B cell (primary cell): ENCODE measurements around the gene SCARB1. TPM values are rescaled to one million over a fixed set of nuclear protein-coding genes. Genes with fewer than 3 reads are reported as not detected.

Experiments used
- ATAC-seq: fragments of 200-7000 bp; cut with Tn5 transposase; one replicate; pipeline ENCODE4 v1.10.0; 2021; ENCODE audit warnings: low read depth, mild to moderate bottlenecking, moderate number of reproducible peaks, moderate library complexity
- CTCF ChIA-PET: fragments of 350-600 bp; sonication (Branson Sonifier 250); formaldehyde crosslinking; loops from one replicate; lab custom pipeline; 2021; ENCODE audit warnings: antibody characterized with exemption, inconsistent platforms; lab: Charles Lee
- POLR2A ChIA-PET: fragments of 350-600 bp; sonication (Branson Sonifier 250); formaldehyde crosslinking; loops from one replicate; lab custom pipeline; 2021; ENCODE audit warnings: antibody characterized with exemption; lab: Charles Lee
- DNase-seq: peaks from one replicate; pipeline ENCODE4 v3.0.0; 2013
- H2AFZ ChIP-seq: 2 replicates; pipeline ENCODE4 v1.6.1; 2012; ENCODE audit warnings: mild to moderate bottlenecking, low read depth, low read length; ENCODE audit not compliant: insufficient read depth, poor library complexity, severe bottlenecking
- H3K27ac ChIP-seq, 2 donors: 1 replicate in 1 of 2; 2 replicates in 1 of 2; pipeline ENCODE4 v1.5.1; 2012 to 2013; ENCODE audit warnings: low read length in 2 of 2, mild to moderate bottlenecking in 2 of 2, moderate library complexity in 1 of 2
- H3K27me3 ChIP-seq, 4 experiments: fragments of 200-600 bp in 1 of 4; sonication (generic) in 1 of 4; replicated peaks in 1 of 4; 1 replicate in 2 of 4; 2 replicates in 2 of 4; pipeline versions ENCODE4 v1.6.1 to v1.7.0; 2013 to 2016; ENCODE audit warnings: low read length in 3 of 4, mild to moderate bottlenecking in 2 of 4, mixed read lengths in 1 of 4, moderate library complexity in 1 of 4; ENCODE audit not compliant: insufficient read depth in 4 of 4, control insufficient read depth in 3 of 4; ENCODE audit errors: control extremely low read depth in 1 of 4
- H3K36me3 ChIP-seq, 2 experiments: replicated peaks in 1 of 2; 1 replicate in 1 of 2; 2 replicates in 1 of 2; pipeline versions ENCODE4 v1.6.1 to v1.7.1; 2013; ENCODE audit warnings: low read length in 1 of 2; ENCODE audit not compliant: insufficient read depth in 2 of 2, control insufficient read depth in 1 of 2; ENCODE audit errors: control extremely low read depth in 1 of 2, extremely low read depth in 1 of 2
- H3K4me1 ChIP-seq, 2 donors: fragments of 200-600 bp in 1 of 2; sonication (generic) in 1 of 2; 1 replicate in 1 of 2; 2 replicates in 1 of 2; pipeline versions ENCODE4 v1.5.1 to v1.6.1; 2013 to 2017; ENCODE audit warnings: low read length in 2 of 2; ENCODE audit not compliant: control insufficient read depth in 2 of 2, insufficient read depth in 2 of 2
- H3K4me2 ChIP-seq: replicated peaks from 2 replicates; pipeline ENCODE3; 2012; ENCODE audit warnings: mild to moderate bottlenecking, low read depth, low read length; ENCODE audit not compliant: poor library complexity, severe bottlenecking
- H3K4me3 ChIP-seq, 5 experiments: fragments of 200-600 bp in 1 of 5; sonication (generic) in 1 of 5; 1 replicate in 3 of 5; 2 replicates in 2 of 5; pipeline versions ENCODE4 v1.5.1 to v1.7.0; 2011 to 2016; ENCODE audit warnings: low read length in 4 of 5, mild to moderate bottlenecking in 4 of 5, low read depth in 2 of 5, control low read depth in 1 of 5, moderate library complexity in 1 of 5; ENCODE audit not compliant: insufficient read depth in 1 of 5; ENCODE audit errors: control extremely low read depth in 1 of 5, extremely low read depth in 1 of 5
- H3K79me2 ChIP-seq: fragments of 200-600 bp; sonication (generic); one replicate; pipeline ENCODE4 v1.6.0; 2016; ENCODE audit warnings: low read length; ENCODE audit not compliant: control insufficient read depth, insufficient read depth
- H3K9ac ChIP-seq: fragments of 200-600 bp; sonication (generic); 2 replicates; pipeline ENCODE4 v1.6.1; 2017; ENCODE audit warnings: mild to moderate bottlenecking, low read length, moderate library complexity
- H3K9me3 ChIP-seq, 3 donors: one replicate each; pipeline versions ENCODE4 v1.6.1 to v1.7.1; 2013; ENCODE audit warnings: low read length in 2 of 3; ENCODE audit not compliant: control insufficient read depth in 2 of 3, insufficient read depth in 1 of 3; ENCODE audit errors: control extremely low read depth in 1 of 3
- H4K20me1 ChIP-seq: 2 replicates; pipeline ENCODE4 v1.6.0; 2012; ENCODE audit warnings: mild to moderate bottlenecking, low read length; ENCODE audit not compliant: insufficient read depth, control insufficient read depth, poor library complexity, severe bottlenecking
- H3K27ac Mint-ChIP-seq: one replicate; pipeline ENCODE4 v1.8.0; 2021; ENCODE audit warnings: mixed read lengths
- H3K27me3 Mint-ChIP-seq: one replicate; pipeline ENCODE4 v1.8.0; 2021; ENCODE audit warnings: mixed read lengths
- H3K4me1 Mint-ChIP-seq: one replicate; pipeline ENCODE4 v1.8.0; 2021; ENCODE audit warnings: mixed read lengths
- H3K4me3 Mint-ChIP-seq: one replicate; pipeline ENCODE4 v1.8.0; 2021; ENCODE audit warnings: mixed read lengths
- H3K9me3 Mint-ChIP-seq: one replicate; pipeline ENCODE4 v1.8.0; 2022; ENCODE audit warnings: mixed read lengths; ENCODE audit not compliant: insufficient read depth
- EZH2 ChIP-seq: IDR thresholded peaks from 2 replicates; pipeline ENCODE4 v1.6.1; 2012; ENCODE audit warnings: borderline replicate concordance, low read depth, mild to moderate bottlenecking, moderate library complexity, low read length; ENCODE audit not compliant: insufficient read depth, poor library complexity, severe bottlenecking
- WGBS: methylation state at CpG from one replicate; pipeline ENCODE4 v1.1.5; 2013; ENCODE audit warnings: missing lambda C conversion rate; ENCODE audit not compliant: insufficient coverage; 5-methylcytosine and 5-hydroxymethylcytosine counted together
- intact Hi-C: fragments of 100-400 bp; cut with micrococcal nuclease; formaldehyde crosslinking; loops from one replicate; pipeline ENCODE4 v1.10.0; 2022
- polyA plus RNA-seq: library from polyadenylated mRNA; depleted of rRNA; stranded (reverse); fragments of >200 nt; gene quantifications from 2 replicates; pipeline ENCODE4 v1.2.3, GENCODE V29; 2012
- total RNA-seq, 2 donors: library from RNA; stranded (reverse); fragments of 120-200 nt in 1 of 2; gene quantifications; 1 replicate in 1 of 2; 2 replicates in 1 of 2; pipeline versions ENCODE4 v1.2.3 to v1.2.4, GENCODE V29; 2013 to 2022
- TF ChIP-seq, protein P1 (sequence below): fragments of 200-600 bp; IDR thresholded peaks from one replicate; pipeline ENCODE4 v1.8.0; 2022; ENCODE audit warnings: antibody characterized with exemption, mild to moderate bottlenecking

Gene SCARB1
- total and polyA plus RNA-seq, 2 donors (not counting 1 experiment from before 2014, with no cell fraction given) = 26.8 to 30.7 TPM

- ChIA-PET POLR2A (no interaction called here), CTCF (interaction anchor here (0.9 to 13.4 kb wide), 5 partner anchors 9 to 71 kb away, joined by 3 to 384 read pairs (median 4); partner anchors contain the start of gene UBC)
- H3K4me1 ChIP-seq = peaks cover 25 to 39% of the 10 kb centered on the region in 2 donors
- no peaks in the 10 kb centered on the region for H4K20me1 ChIP-seq
- H3K79me2 ChIP-seq = no peaks in the 10 kb centered on the region
- H3K27ac ChIP-seq = no peak overlapping the region
- H3K4me3 ChIP-seq = peak overlapping the region in 1 of 5 experiments; percentile 17
- peak overlapping the region; percentile 46 for H2AFZ ChIP-seq
- H3K4me3 Mint-ChIP-seq = peak overlapping the region; percentile 60
- DNase-seq (no peak), ATAC-seq (no peak)
- H3K4me1 Mint-ChIP-seq = peaks cover 43% of the 10 kb centered on the region
- H3K27ac Mint-ChIP-seq = no peak overlapping the region
- no peaks in the 10 kb centered on the region for H3K9me3 Mint-ChIP-seq
- 42% methylated on average over 2 of the region's 5 CpGs for WGBS
- TF ChIP-seq, protein P1, sequence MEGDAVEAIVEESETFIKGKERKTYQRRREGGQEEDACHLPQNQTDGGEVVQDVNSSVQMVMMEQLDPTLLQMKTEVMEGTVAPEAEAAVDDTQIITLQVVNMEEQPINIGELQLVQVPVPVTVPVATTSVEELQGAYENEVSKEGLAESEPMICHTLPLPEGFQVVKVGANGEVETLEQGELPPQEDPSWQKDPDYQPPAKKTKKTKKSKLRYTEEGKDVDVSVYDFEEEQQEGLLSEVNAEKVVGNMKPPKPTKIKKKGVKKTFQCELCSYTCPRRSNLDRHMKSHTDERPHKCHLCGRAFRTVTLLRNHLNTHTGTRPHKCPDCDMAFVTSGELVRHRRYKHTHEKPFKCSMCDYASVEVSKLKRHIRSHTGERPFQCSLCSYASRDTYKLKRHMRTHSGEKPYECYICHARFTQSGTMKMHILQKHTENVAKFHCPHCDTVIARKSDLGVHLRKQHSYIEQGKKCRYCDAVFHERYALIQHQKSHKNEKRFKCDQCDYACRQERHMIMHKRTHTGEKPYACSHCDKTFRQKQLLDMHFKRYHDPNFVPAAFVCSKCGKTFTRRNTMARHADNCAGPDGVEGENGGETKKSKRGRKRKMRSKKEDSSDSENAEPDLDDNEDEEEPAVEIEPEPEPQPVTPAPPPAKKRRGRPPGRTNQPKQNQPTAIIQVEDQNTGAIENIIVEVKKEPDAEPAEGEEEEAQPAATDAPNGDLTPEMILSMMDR = no peak
- TF ChIP-seq EZH2 = no peak
- no peaks in the 10 kb centered on the region for H3K27me3 ChIP-seq
- intact Hi-C loops = loop anchor here (1.0 to 2.0 kb wide), 2 partner anchors 14 to 36 kb away; partner anchors contain the start of gene SCARB1
- no peaks in the 10 kb centered on the region for H3K36me3 ChIP-seq
- H3K9ac ChIP-seq = no peak overlapping the region
- peak overlapping the region; percentile 63 for H3K4me2 ChIP-seq
- H3K27me3 Mint-ChIP-seq = no peaks in the 10 kb centered on the region
- peaks cover 0 to 9% (median 0%) of the 10 kb centered on the region in 3 donors for H3K9me3 ChIP-seq
These were observed 35.2 kb upstream of the SCARB1 start for GRCh38 chr12:124898923-124899294.

GRCh38 chr12:124898200-124898922 lies 34.7 kb upstream of the SCARB1 start:
- WGBS = 6% methylated on average over 17 of the region's 18 CpGs
- H3K9ac ChIP-seq = no peak overlapping the region
- CTCF ChIA-PET = interaction anchor here (0.6 to 1.2 kb wide), 4 partner anchors 8 to 41 kb away, joined by 3 to 4 read pairs (median 3); no protein-coding TSS in a partner anchor
- peaks cover 26 to 39% of the 10 kb centered on the region in 2 donors for H3K4me1 ChIP-seq
- H3K36me3 ChIP-seq = no peaks in the 10 kb centered on the region
- Mint-ChIP-seq H3K4me1 (peaks cover 46% of the 10 kb centered on the region), H3K27ac (no peak overlapping the region), H3K4me3 (peak overlapping the region; percentile 60), H3K27me3 (no peaks in the 10 kb centered on the region), H3K9me3 (no peaks in the 10 kb centered on the region)
- peak; percentile 86 for DNase-seq
- H3K9me3 ChIP-seq = peaks cover 0 to 14% (median 0%) of the 10 kb centered on the region in 3 donors
- H4K20me1 ChIP-seq = no peaks in the 10 kb centered on the region
- ATAC-seq = peak; percentile 91
- peak overlapping the region in 1 of 5 experiments; percentile 17 for H3K4me3 ChIP-seq
- no peak overlapping the region for H3K27ac ChIP-seq
- no peaks in the 10 kb centered on the region for H3K79me2 ChIP-seq
- intact Hi-C loops = loop anchor here (1.0 to 2.0 kb wide), 2 partner anchors 13 to 36 kb away; partner anchors contain the start of gene SCARB1
- TF ChIP-seq, protein P1 = peak; percentile 86
- TF ChIP-seq EZH2 = no peak
- no peaks in the 10 kb centered on the region for H3K27me3 ChIP-seq
- POLR2A ChIA-PET = no interaction called here
- H2AFZ ChIP-seq = peak overlapping the region; percentile 46
- peak overlapping the region; percentile 63 for H3K4me2 ChIP-seq
